ENCODE data around the gene MRPS11. TPM values are rescaled to one million over a fixed set of nuclear protein-coding genes. Genes with fewer than 3 reads are reported as not detected.

MRPS11 gene
- total and polyA plus RNA-seq, 10 of the 15 experiments (the other 5 are each of a cell fraction or from before 2014, with no cell fraction given): 37.1 to 148 (median 68.7) TPM

- TF ChIP-seq HSF1 (IDR thresholded peaks at IDR 0.05; ENCODE audit: low read depth, low read length) (no peak), BRCA1 (IDR thresholded peaks at IDR 0.05; ENCODE audit: low read depth, low read length) (no peak), CBFB (IDR thresholded peaks at IDR 0.05; ENCODE audit: low read depth) (no peak), JUNB (IDR thresholded peaks at IDR 0.05) (no peak), SMC3 (IDR thresholded peaks at IDR 0.05; ENCODE audit: borderline replicate concordance, low read length) (peak; percentile 13; the same call in 1 of the 2 replicates), CTCF (IDR thresholded peaks at IDR 0.05 in 2 of 3, conservative IDR thresholded peaks at IDR 0.05 in 1 of 3; ENCODE audit: control insufficient read depth in 2 of 3, extremely low read depth in 1 of 3, insufficient read depth in 1 of 3, low read depth in 3 of 3, low read length in 3 of 3) (peak; percentile 61 to 76 (median 74)), ELK1 (IDR thresholded peaks at IDR 0.05; ENCODE audit: low read depth, low read length) (no peak), TCF7 (IDR thresholded peaks at IDR 0.05; ENCODE audit: borderline replicate concordance) (no peak), TCF12 (IDR thresholded peaks at IDR 0.05; ENCODE audit: low read depth, low read length) (0 out of 2 replicates have a peak, but pooled peaks have one; percentile 51), TCF3 (IDR thresholded peaks at IDR 0.05; ENCODE audit: borderline replicate concordance, insufficient read depth, low read depth, low read length) (0 out of 2 replicates have a peak, but pooled peaks have one; percentile 47)
These were observed 12.4 kb upstream of the MRPS11 start (continued) for GRCh38 chr15:88454867-88455810.
